Adipocyte (in vitro differentiated cells): ENCODE data around the gene SLC10A6.

Source experiments
- DNase-seq: peaks from one replicate; pipeline ENCODE4 v3.0.0-alpha.2; 2015; ENCODE audit warnings: low read depth
- H3K27me3 ChIP-seq: replicated peaks from 2 replicates; pipeline ENCODE4 v1.7.0; 2013; ENCODE audit warnings: mild to moderate bottlenecking, low read length, moderate library complexity; ENCODE audit not compliant: control insufficient read depth, insufficient read depth
- H3K36me3 ChIP-seq: 2 replicates; pipeline ENCODE4 v1.7.0; 2013; ENCODE audit warnings: low read length, mild to moderate bottlenecking, moderate library complexity; ENCODE audit not compliant: control insufficient read depth, insufficient read depth, severe bottlenecking
- H3K4me1 ChIP-seq: 2 replicates; pipeline ENCODE4 v1.7.0; 2013; ENCODE audit warnings: mild to moderate bottlenecking, low read length, moderate library complexity; ENCODE audit not compliant: control insufficient read depth, insufficient read depth
- H3K4me3 ChIP-seq: 2 replicates; pipeline ENCODE4 v1.7.0; 2013; ENCODE audit warnings: mild to moderate bottlenecking, low read length, moderate library complexity
- H3K9ac ChIP-seq: 2 replicates; pipeline ENCODE4 v1.7.0; 2013; ENCODE audit warnings: mild to moderate bottlenecking, low read length, moderate library complexity
- H3K9me3 ChIP-seq: 2 replicates; pipeline ENCODE4 v1.7.0; 2013; ENCODE audit warnings: mild to moderate bottlenecking, low read length, moderate library complexity; ENCODE audit not compliant: control insufficient read depth

The SLC10A6 gene, protein sequence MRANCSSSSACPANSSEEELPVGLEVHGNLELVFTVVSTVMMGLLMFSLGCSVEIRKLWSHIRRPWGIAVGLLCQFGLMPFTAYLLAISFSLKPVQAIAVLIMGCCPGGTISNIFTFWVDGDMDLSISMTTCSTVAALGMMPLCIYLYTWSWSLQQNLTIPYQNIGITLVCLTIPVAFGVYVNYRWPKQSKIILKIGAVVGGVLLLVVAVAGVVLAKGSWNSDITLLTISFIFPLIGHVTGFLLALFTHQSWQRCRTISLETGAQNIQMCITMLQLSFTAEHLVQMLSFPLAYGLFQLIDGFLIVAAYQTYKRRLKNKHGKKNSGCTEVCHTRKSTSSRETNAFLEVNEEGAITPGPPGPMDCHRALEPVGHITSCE

DNA sequence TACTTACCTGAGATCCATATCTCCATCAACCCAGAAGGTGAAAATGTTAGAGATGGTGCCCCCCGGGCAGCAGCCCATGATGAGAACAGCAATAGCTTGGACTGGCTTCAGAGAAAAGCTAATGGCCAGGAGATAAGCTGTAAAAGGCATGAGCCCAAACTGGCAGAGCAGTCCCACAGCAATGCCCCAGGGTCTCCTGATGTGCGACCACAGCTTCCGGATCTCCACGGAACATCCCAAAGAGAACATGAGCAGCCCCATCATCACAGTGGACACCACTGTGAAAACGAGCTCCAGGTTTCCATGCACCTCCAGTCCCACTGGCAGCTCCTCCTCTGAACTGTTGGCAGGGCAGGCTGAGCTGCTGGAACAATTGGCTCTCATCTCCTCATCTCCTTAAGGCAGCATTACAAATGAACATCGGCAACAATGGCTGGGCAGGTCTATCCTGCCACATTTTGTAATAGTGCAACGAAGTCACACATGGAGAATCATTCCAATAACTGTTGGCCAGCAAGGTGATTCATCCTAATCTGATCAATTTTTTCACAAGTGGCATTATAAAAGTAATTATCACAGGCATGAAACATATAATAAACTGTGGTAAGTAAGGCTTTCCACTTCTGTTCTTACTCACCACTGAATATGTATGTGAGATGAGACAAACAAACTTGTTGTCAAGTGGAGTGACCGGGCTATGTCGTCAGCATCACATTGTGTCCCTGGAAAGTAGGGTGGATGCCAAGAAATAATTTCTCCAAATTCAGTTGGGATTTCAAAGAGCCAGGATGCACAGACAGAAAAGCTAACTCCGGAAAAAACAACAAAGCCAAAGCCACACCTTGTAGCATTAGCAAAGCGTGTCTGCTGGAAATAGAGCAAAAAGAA, at the start of gene SLC10A6:
TSS of gene SLC10A6 (minus strand) at position 653 of the 888 bp plus-strand sequence. CDS start at position 384, 269 bp downstream.
- Histone ChIP-seq H3K4me3 (peak within 1 kb of the TSS; percentile 44), H3K9ac (peak within 1 kb of the TSS; percentile 21), H3K27me3 (no peaks in the 10 kb centered on the region), H3K4me1 (peaks cover 28% of the 10 kb centered on the region), H3K36me3 (no peaks in the 10 kb centered on the region), H3K9me3 (no peaks in the 10 kb centered on the region)
- no peak for DNase-seq

DNA sequence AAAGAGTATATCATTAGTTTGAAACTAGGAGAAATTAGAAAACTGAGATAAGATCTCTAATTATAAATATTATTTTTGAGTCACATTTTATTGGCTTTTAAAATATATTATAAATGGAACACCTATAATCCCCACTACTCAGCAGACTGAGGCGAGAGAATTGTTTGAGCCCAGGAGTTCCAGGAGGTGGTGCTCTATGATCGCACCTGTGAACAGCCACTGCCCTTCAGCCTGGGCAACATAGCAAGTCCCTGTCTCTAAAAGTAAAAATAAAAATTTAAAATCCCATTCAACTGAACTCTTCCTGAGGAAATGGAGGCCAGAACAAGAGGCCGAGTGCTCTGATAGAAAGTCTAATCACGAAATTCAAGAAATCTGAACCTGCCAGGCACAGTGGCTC, 49.4 kb upstream of the SLC10A6 start:
- no peaks in the 10 kb centered on the region for H3K9me3 ChIP-seq
- no peak for DNase-seq
- no peak overlapping the region for H3K9ac ChIP-seq
- H3K4me1 ChIP-seq, result peaks cover 14% of the 10 kb centered on the region
- H3K27me3 ChIP-seq, result no peaks in the 10 kb centered on the region
- H3K4me3 ChIP-seq, result no peak overlapping the region
- H3K36me3 ChIP-seq, result no peaks in the 10 kb centered on the region

DNA sequence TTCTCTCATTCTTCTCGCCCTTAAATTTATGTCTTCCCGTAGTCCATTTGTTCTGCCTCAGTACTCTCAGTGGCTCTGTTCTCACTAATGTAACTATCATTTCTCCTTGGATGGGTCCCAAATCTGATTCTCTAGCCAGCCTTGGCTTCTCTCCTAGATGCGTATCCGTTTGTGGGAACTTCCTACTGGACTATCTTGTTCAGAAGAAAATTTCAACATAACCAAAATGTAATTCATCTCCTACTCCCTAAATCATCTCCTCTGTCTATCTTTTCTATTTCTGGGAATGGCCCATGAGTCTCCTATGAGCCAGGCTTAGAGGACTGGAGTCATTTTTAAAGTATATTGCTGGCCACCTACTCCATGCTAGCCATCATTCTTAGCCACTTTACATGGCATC, 47.4 kb upstream of the SLC10A6 start:
- Histone ChIP-seq H3K36me3 (no peaks in the 10 kb centered on the region), H3K4me3 (no peak overlapping the region), H3K4me1 (peaks cover 19% of the 10 kb centered on the region), H3K27me3 (no peaks in the 10 kb centered on the region), H3K9ac (no peak overlapping the region), H3K9me3 (no peaks in the 10 kb centered on the region)
- DNase-seq, result no peak

DNA sequence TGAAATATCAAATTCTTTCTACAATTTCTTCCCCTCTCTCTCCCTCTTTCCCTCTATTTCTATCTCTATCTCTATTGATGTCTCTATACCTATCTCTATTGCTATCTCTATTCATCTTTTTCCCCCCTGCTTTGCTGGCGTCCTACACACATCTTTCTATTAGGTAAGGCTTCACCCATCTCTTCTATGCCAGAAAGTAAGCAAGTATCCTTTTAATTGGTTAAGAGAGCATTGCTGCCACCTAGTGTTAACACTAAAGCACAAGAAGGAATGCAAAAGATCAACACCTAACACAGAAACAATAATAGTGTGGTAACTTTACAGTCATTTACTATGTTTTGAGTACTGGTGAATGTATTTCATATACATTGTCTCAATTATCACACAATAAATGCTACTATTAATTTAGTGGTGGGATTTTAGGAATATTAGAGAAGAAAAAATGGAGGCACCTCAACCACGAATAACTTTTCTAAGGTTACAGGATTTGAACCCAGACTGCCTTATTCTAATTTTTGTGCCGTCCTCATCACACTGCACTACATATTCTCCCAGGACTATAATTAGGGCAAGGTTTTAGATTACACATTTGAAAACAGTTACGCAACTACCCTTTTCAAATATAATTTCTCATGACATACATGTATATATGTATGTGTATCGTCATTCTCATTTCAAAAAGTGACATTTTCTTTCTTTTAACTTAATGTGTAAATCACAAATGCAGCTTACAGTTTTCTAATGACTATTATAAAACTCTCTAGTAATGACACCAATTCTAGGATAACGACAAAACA, 46.7 kb upstream of the SLC10A6 start:
- peaks cover 22% of the 10 kb centered on the region for H3K4me1 ChIP-seq
- peak; percentile 91 for DNase-seq
- no peaks in the 10 kb centered on the region for H3K27me3 ChIP-seq
- no peaks in the 10 kb centered on the region for H3K9me3 ChIP-seq
- H3K36me3 ChIP-seq, result no peaks in the 10 kb centered on the region
- H3K4me3 ChIP-seq, result no peak overlapping the region
- no peak overlapping the region for H3K9ac ChIP-seq

DNA sequence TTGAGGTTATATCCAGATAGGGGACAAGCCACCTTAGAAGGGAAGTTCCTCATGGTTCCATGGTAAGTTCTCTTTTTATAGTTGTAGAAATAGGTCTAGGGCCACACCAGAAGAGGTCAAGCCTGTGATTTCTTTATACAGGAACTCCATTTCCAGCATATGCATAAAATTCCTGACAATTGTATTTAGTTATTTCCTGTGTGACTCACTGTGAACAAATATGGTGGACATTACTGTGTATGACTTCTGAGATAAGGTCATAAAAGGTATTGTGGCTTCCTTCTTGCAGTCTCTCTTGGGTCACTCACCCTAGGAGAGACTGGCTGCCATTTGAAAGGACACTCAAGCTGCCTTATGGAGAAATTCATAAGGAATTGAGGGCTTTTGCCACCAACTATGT, 45.3 kb upstream of the SLC10A6 start:
- Histone ChIP-seq H3K9me3 (no peaks in the 10 kb centered on the region), H3K4me1 (peaks cover 22% of the 10 kb centered on the region), H3K9ac (no peak overlapping the region), H3K4me3 (no peak overlapping the region), H3K36me3 (no peaks in the 10 kb centered on the region), H3K27me3 (no peaks in the 10 kb centered on the region)
- no peak for DNase-seq

DNA sequence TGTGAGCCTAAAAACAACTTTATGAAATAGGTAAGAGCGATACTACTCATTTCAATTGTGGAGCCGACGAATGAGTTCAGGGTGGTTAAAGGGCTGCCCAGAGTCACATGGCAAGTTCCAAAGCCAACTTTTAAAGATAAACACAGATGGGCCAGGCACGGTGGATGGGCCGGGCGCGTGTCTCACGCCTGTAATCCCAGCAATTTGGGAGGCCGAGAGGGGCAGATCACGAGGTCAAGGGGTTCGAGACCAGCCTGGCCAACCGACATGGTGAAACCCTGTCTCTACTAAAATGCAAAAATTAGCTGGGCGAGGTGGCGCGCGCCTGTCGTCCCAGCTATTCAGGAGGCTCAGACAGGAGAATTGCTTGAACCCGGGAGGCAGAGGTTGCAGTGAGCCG, 44.0 kb upstream of the SLC10A6 start:
- no peak for DNase-seq
- H3K27me3 ChIP-seq, result no peaks in the 10 kb centered on the region
- H3K4me3 ChIP-seq, result no peak overlapping the region
- no peak overlapping the region for H3K9ac ChIP-seq
- no peaks in the 10 kb centered on the region for H3K36me3 ChIP-seq
- H3K4me1 ChIP-seq, result peaks cover 22% of the 10 kb centered on the region
- no peaks in the 10 kb centered on the region for H3K9me3 ChIP-seq

DNA sequence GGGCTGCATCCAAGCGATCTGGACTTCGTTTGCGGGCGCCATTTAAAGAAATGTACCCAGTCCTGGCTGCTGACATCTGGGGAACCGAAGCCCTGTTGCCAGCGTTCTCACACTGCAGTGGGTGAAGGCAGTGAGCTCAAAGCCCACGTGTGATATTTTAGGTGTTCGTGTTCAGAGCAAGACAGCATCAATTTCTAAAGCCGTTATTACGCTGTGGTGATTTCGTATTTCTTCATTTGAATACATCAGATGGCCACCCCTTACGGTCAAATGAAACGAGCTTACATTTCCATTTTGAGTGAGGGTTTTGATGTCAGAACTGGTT, 43.4 kb upstream of the SLC10A6 start:
- H3K4me3 ChIP-seq, result peak overlapping the region; percentile 86
- no peak for DNase-seq
- H3K9me3 ChIP-seq, result no peaks in the 10 kb centered on the region
- peak overlapping the region; percentile 84 for H3K9ac ChIP-seq
- peaks cover 22% of the 10 kb centered on the region for H3K4me1 ChIP-seq
- no peaks in the 10 kb centered on the region for H3K36me3 ChIP-seq
- H3K27me3 ChIP-seq, result no peaks in the 10 kb centered on the region

DNA sequence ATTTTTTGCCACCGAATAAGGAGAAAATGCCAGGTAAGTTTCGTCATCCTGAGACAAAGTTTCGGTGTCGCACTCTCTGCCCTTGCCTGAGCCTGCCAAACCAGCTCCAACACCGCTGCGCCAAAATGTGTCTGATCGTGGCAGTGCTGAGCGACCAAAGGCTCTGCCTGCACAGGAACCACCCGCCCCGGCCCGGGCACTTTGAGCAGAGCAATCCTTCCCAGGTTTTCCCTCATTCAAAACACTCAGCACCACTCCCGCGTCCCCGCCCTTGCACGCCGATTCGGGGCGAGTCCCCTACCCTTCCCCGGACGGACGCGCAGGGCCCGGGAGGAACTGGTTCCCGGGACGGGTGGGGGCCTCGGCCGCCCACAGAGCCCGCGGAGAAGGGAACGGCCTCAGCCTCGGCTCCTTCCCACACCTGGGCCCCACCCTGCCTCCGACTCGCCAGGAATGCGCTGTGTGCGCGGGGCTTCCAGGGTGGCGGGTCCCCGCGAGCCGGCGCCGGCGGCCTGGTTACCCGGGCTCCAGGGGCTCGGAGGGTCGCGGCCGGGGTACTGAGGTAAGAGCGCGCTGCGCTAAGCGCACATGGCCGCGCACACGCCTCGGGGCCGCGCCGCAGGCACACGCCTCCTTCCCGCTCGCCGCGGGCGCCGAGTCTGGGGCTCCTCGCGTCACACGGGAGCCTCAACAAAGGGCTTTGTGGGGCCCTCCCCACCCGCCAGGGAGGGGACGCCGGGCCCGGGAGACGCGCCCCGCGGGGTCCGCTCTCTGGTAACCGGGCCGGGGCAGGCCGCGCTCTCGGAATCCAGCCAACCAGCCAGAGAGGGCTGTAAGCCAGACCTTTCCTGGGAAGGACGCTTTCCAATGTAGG, 42.8 kb upstream of the SLC10A6 start, which contains the start of gene C4orf36:
TSS of gene C4orf36 (minus strand) at position 661 of the 874 bp plus-strand sequence. CDS start 902 bp downstream, outside the sequence.
- DNase-seq, result peak; percentile 66
- peak within 1 kb of the TSS; percentile 86 for H3K4me3 ChIP-seq
- peak within 1 kb of the TSS; percentile 84 for H3K9ac ChIP-seq
- no peaks in the 10 kb centered on the region for H3K27me3 ChIP-seq
- H3K4me1 ChIP-seq, result peaks cover 21% of the 10 kb centered on the region
- H3K9me3 ChIP-seq, result no peaks in the 10 kb centered on the region
- no peaks in the 10 kb centered on the region for H3K36me3 ChIP-seq

DNA sequence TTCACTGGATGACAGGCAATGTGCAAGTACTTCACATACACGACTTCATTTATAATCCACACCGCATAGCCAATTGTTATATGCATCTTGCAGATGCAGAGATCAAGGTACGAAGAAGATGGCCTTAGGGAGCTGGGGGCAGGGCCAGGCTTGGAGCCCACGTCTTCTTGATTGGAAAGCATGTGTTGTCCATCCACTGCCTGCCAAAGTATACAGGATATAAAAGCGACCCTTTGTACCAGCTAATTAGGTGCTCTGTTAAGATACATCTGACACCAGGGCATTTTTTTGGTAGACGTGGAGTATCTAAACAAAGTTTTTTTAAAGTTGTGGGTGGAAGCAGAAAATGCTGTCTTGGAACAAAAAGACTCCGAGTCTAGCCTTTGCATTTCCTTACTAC, 41.6 kb upstream of the SLC10A6 start:
- no peaks in the 10 kb centered on the region for H3K9me3 ChIP-seq
- H3K9ac ChIP-seq, result no peak overlapping the region
- no peak for DNase-seq
- no peaks in the 10 kb centered on the region for H3K27me3 ChIP-seq
- H3K4me1 ChIP-seq, result peaks cover 9% of the 10 kb centered on the region
- no peaks in the 10 kb centered on the region for H3K36me3 ChIP-seq
- H3K4me3 ChIP-seq, result no peak overlapping the region

DNA sequence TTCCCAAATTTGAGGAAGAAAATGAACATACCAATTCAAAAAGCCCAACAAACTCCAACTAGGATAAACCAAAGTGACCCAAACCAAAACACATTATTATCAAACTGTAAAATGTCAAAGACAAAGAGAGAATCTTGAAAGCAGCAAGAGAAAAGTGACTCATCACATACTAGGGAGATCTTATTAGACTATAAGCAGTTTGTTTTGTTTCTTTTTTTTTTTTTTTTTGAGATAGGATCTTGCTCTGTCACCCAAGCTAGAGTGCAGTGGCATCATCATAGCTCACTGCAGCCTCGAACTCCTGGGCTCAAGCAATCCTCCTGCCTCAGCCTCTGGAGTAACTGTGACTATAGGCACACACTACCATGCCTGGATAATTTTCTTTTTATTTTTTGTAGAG, 30.5 kb upstream of the SLC10A6 start:
- H3K4me1 ChIP-seq, result no peaks in the 10 kb centered on the region
- H3K27me3 ChIP-seq, result no peaks in the 10 kb centered on the region
- no peaks in the 10 kb centered on the region for H3K36me3 ChIP-seq
- no peak overlapping the region for H3K9ac ChIP-seq
- no peak for DNase-seq
- H3K9me3 ChIP-seq, result peaks cover 23% of the 10 kb centered on the region
- H3K4me3 ChIP-seq, result no peak overlapping the region
